HK-2 (cell line): ENCODE data around the gene DGCR2.
"Not testable (repeated sequence)": the region's sequence is repeated elsewhere in the genome, so short reads cannot be mapped to it uniquely, and the experiment has no call there.

Experiments used
- DNase-seq: peaks from one replicate; pipeline ENCODE4 v3.0.0-alpha.2; 2018; ENCODE audit not compliant: unreplicated experiment

The DGCR2 gene

GRCh38 chr22:19060356-19061009 lies 61.7 kb downstream of the DGCR2 start:
- no peak for DNase-seq

DNA sequence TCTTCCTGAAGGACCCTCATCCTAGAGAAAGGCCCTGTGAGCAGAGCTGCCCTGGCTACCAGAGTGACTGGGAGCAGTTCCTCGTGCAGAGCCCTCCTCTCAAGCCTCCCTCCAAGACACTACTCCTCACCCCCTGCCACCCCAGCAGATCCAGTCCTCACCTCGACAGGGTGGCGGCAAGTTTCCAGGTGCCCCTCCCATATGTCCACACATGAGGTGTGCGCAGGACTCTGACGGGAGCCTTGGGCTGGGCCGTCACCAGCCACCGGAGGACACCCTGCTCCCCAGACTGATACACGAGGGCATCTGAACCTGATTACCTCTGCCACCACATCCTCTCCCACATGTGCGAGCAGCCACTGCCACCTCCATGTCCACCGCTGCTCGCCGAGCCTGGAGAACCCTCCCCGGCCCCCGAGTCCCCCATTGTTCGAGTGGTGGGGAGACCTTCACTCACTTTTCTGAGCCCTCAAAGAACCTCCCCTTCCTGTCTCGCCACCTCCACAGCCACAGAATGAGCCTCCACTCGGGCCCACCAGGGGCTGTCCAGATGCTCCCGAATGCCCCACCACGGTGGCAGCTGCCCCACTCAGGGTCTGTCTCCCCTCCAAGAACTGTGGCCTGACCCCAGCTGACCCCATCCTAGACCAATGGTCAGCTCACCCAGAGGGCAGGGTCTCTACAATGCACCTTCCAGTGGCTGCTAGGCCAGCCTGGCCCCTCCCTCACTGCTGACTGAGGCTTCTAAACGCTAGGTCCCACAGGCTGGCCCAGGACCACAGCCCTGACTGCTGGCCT lies 62.5 kb downstream of the DGCR2 start:
- DNase-seq, result no peak

DNA sequence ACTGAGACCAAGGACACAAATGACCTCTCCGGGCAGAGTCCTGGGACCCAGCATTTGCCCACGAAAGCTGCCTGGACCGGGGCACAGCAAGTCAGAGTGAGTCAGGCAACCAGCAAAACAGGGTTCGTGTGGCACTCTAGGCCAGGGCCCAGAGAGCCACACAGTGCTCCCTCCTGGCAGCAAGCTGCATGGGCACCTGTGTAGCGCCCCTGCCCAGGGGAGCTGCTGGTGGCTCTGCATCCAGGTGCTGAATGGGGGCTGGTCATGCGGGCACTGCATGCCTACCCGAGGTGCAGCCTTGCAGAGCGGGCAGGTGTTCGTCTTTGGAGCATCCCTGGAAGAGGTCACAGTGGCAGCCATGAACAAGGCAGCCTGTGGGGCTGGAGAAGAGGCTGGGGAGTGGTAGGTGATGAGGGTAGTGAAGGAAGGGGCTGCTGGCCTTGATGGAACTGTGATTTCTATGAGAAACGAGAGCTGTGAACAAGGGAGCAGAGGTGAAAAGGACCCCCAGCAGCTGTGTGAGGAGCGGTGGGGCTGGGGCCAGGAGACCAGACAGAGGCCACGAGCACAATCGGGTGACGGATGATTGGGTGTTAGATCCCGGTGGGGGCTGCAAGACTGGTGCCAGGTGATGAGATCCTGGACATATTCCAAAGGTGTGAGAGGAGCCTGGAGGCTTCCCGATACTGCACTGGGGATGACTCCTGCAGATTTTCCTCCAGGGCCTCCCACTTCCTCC lies 63.3 kb downstream of the DGCR2 start:
- no peak for DNase-seq

DNA sequence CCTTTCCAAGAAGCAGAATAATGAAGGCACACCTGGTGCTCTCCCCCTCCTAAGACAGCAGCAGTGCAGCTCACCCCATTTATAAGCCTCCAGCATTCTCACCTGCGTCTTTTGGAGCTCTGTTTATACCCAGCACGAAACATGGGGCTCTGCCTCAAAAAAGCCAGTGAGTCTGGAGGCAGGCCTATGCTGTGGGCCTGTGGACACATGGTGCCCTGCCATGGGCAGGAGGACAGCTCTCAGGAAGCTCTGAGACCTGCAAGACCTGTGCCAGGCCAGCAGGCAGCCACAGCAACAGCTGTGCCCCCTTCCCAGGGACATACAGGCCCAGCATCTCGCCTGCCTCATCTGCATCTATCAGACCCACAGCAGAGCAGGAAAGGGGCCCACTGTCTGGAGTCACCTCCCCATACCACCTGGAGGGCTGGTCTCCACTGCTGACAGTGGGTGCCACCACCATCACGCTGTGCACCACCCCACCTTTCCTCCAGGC lies 64.2 kb downstream of the DGCR2 start:
- DNase-seq, result no peak

- DNase-seq, result no peak
Measured at GRCh38 chr22:19057539-19057938, 64.7 kb downstream of the DGCR2 start.

- no peak for DNase-seq
Measured at GRCh38 chr22:19056951-19057401, 65.2 kb downstream of the DGCR2 start.

GRCh38 chr22:19055801-19056200 lies 66.4 kb downstream of the DGCR2 start:
- no peak for DNase-seq

- DNase-seq, result no peak
Measured at GRCh38 chr22:19052941-19053541, 69.2 kb downstream of the DGCR2 start.

DNA sequence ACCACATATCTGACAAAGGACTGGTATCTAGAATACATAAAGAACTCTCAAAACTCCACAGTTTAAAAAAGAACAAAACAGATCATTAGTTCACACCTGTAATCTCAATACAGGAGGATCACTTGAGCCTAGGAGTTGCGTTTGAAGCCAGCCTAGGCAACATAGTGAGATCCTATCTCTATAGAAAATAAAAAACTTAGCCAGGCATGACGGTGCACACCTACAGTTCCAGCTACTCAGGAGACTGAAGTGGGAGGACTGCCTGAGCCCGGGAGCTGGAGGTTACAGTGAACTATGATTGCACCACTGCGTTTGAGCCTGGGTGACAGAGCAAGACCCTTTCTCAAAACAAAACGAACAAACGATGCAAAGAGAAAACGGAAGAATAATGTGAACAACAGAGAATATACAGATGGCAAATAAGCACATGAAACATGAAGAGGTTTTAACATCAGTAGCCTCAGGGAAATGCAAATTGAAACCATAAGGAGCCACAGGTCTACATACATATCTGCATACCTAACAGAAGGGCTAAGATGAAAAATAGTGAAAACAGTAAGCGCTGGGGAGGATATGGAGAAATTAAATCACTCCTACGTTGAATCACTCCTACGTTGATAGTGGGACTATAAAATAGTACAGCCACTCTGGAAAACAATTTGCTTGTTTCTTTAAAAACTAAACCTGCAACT lies 70.7 kb downstream of the DGCR2 start:
- DNase-seq, result no peak

GRCh38 chr22:19050847-19051246 lies 71.4 kb downstream of the DGCR2 start:
- not testable (repeated sequence) for DNase-seq

DNA sequence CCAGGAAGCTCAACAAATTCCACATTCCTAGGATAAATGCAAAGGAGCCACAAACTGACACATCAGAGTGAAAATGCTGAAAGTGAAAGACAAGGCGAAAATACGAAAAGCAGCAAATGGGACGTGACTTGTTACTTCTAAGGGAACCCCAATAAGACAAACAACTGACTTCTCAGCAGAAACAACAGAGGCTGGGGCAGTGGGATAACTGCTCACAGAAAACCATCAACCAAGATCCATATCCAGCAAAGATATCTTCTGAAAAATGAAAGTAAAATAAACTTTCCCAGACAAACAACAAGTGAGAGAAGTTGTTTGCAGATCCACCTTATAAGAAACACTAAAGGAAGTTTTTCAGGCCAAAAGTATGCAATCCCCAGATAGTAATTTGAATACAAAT lies 72.1 kb downstream of the DGCR2 start:
- DNase-seq, result no peak

DNA sequence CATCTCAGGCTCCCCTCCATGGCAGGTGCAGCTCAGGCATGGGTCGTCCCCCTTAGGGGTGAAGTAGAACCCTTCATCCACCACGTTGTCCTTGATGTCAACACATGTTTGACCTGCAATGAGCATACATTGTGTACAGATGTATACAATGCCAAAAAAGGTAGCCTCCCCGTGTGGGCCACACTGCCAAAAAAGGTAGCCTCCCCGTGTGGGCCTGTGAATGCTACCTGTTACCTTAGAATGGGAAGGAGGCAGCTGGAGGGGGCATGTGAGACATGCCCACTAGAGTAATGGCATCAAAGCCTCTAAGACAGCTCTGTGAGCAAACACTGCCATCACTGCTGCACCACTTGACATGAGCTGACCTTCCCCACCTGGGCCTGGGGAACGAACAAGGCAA lies 73.7 kb downstream of the DGCR2 start:
- no peak for DNase-seq

- DNase-seq, result no peak
Measured at GRCh38 chr22:19047993-19048392, 74.2 kb downstream of the DGCR2 start.

- DNase-seq, result no peak
Measured at GRCh38 chr22:19046719-19047609, 75.2 kb downstream of the DGCR2 start.

- DNase-seq, result no peak
Measured at GRCh38 chr22:19046287-19046686, 75.9 kb downstream of the DGCR2 start.

DNA sequence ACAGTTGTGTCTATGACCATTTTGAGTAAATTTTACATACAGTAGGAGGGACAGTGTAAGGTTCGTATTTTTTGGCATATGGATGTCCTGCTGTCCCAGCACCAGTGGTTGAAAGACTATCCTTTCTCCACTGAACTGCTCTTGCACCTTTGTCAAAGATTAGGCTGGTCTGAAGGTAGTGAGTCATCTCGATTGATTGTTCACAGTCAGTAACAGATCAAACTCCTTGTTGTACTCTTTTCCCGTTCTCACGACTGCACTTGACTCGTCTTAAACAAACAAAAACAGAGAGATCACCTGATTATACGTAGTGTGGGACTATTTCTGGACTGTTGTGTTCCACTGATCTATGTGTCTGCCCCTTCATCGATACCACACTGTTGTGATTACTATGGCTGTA lies 77.1 kb downstream of the DGCR2 start:
- no peak for DNase-seq

DNA sequence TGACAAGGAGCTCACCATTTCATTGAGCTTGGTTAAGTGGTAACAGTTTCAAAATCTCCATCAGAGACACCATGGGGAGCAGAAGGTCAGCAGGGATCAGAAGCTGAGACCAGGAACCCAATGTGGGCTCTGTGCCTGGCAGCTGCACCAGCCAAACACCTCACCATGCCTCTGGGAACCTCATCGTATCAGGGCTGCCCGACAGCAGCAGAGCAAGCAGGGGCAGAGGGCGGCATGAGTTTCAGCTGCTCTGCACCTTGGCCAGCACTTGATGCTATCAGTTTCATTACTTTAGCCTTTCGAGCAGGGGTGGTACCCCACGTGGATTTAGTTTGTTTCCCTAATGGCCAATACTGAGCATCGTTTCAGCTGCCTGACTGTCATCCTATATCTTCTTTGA lies 77.8 kb downstream of the DGCR2 start:
- DNase-seq, result no peak

DNA sequence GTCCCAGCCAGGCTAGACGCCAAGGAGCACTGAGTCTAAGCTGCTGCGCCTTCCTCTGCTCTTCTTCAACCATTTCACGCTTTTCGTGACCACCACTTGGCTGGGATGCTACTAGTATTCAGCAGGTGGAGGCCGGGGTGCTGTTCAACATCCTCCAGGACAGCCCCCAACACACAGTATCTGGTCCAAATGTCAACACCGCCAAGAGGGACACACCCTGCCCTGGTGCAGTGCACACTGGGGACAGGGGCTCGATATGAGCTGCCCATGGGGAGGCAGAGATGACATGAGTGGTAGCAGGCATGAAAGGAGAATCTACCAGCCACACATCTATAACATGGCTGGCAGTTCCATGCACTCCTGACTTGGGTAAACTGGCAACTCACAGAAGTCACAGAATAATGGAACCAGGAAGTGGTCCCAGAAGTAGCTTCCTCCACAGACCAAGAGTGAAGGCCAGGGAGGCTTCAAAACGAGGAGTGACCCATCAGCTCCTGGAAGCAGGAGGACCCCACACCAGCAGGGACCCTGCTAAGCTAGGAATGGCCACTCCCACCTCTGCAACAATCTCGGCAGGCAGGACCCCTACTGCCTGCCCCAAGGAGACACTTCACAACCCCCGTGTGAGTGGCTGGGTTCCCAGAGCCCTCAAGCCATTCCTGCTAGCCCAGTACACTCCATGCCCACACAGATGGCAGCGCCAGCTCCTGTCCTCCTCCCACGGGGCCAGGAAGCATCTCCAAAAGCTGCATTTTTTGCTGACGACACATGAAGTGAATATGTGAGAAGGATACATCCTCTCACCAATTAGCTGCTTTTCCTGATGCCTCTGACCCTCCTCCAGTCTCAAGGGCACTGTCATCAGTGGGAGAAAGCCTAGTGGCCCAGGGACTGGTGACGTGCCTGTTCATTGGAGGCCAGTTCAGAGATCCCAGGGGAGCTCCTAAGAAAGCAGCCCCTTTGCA lies 78.8 kb downstream of the DGCR2 start:
- no peak for DNase-seq
